Thoracic aorta (tissue), 2 donors: ENCODE results near the gene TCL1B. TPM values are rescaled to one million over a fixed set of nuclear protein-coding genes. Genes with fewer than 3 reads are reported as not detected.

Source experiments
- ATAC-seq: fragments of 150-250 bp; one replicate; pipeline ENCODE4 v1.8.0; 2017; ENCODE audit warnings: low read depth; ENCODE audit not compliant: insufficient number of reproducible peaks, low FRiP score
- DNase-seq: peaks from one replicate; pipeline ENCODE4 v3.0.0-alpha.2; 2020; ENCODE audit warnings: low spot score
- H3K27ac ChIP-seq, 2 donors: fragments of 200-600 bp; sonication (generic); 1 replicate in 1 of 2; 2 replicates in 1 of 2; pipeline ENCODE4 v1.5.1; 2016; ENCODE audit warnings: mild to moderate bottlenecking in 2 of 2, moderate library complexity in 2 of 2
- H3K27me3 ChIP-seq: fragments of 200-600 bp; sonication (generic); replicated peaks from 2 replicates; pipeline ENCODE4 v1.6.0; 2016; ENCODE audit warnings: mild to moderate bottlenecking; ENCODE audit not compliant: insufficient read depth
- H3K36me3 ChIP-seq: fragments of 200-600 bp; sonication (generic); one replicate; pipeline ENCODE4 v1.5.1; 2016
- H3K4me1 ChIP-seq, 2 donors: fragments of 200-600 bp; sonication (generic); 1 replicate in 1 of 2; 2 replicates in 1 of 2; pipeline versions ENCODE4 v1.5.1 to v1.6.0; 2016; ENCODE audit warnings: low read depth in 2 of 2, mild to moderate bottlenecking in 1 of 2; ENCODE audit not compliant: control insufficient read depth in 1 of 2
- H3K4me3 ChIP-seq: fragments of 200-600 bp; sonication (generic); 2 replicates; pipeline ENCODE4 v1.5.1; 2016; ENCODE audit warnings: mild to moderate bottlenecking
- H3K9me3 ChIP-seq: fragments of 200-600 bp; sonication (generic); 2 replicates; pipeline ENCODE4 v1.5.1; 2016
- total RNA-seq, 2 donors: library from RNA; depleted of rRNA; stranded (reverse); fragments of >200 nt; gene quantifications; one replicate each; pipeline versions ENCODE4 v1.1.0 to v1.2.3, GENCODE V29; 2016
- TF ChIP-seq, protein P1 (sequence below): fragments of 200-600 bp; sonication (generic); IDR thresholded peaks from one replicate; pipeline ENCODE4 v1.5.1; 2019; ENCODE audit warnings: antibody characterized with exemption

TCL1B gene
- total RNA-seq, 2 donors from 2014 or later: not detected

DNA sequence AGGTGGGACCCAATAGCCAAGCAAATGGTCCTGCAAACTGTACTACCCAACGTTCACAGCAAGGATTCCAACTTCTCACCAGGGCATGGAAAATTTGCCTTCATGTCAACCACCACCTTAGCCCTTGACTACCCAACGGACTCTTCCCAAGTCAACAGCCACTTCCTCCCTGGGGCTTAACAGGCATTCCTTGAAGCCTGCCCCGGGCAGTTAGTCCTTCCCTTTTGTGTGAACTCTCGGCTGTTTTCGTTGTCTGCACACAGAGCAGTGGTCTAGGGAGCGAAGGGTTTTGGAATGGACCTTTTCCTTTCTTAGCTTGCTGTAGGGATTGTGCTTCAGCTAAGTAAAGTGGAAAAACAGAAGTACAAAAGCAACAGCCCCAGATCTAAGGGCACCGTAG lies 35.2 kb upstream of the TCL1B start:
- DNase-seq (no peak), ATAC-seq (no peak)
- Histone ChIP-seq H3K36me3 (no peaks in the 10 kb centered on the region), H3K27me3 (no peaks in the 10 kb centered on the region), H3K27ac (no peak overlapping the region), H3K9me3 (no peaks in the 10 kb centered on the region), H3K4me1 (no peaks in the 10 kb centered on the region), H3K4me3 (no peak overlapping the region)
- TF ChIP-seq, protein P1, sequence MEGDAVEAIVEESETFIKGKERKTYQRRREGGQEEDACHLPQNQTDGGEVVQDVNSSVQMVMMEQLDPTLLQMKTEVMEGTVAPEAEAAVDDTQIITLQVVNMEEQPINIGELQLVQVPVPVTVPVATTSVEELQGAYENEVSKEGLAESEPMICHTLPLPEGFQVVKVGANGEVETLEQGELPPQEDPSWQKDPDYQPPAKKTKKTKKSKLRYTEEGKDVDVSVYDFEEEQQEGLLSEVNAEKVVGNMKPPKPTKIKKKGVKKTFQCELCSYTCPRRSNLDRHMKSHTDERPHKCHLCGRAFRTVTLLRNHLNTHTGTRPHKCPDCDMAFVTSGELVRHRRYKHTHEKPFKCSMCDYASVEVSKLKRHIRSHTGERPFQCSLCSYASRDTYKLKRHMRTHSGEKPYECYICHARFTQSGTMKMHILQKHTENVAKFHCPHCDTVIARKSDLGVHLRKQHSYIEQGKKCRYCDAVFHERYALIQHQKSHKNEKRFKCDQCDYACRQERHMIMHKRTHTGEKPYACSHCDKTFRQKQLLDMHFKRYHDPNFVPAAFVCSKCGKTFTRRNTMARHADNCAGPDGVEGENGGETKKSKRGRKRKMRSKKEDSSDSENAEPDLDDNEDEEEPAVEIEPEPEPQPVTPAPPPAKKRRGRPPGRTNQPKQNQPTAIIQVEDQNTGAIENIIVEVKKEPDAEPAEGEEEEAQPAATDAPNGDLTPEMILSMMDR: no peak

DNA sequence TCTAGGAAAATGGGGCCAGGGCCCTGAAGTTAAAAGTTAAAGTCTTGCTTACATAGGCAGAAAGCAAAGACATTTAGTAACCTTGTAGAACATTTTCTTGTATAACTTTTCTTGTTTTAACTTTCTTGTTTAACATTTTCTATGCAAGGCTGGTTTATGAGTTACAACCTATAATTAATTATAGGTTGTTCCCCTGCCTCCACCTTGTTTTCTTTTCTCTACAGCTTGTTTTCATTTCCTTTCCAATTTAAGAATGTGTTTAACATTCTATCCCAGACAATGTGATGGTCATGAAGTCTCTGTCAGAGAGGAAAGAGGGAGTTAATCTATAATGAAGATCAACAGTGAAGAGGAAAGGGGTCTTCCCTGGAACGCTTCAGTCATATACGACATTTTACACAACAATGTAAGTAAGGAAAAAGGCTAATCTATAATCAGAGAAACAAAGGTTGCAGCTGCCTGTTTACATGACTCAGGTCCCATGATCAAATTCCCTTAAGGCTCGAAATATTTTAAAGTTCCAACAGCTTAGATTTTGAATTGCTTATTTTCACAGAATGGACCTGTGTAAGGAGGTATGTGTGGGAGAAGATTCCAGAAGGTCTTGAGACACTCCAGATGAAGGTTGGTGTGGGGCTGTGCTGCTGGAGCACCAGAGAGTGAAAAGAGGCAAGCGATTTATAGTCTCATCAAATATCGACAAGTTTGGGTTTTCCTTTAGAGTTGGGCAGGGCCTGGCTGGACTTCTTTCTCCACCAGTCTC lies 34.2 kb upstream of the TCL1B start:
- TF ChIP-seq, protein P1: no peak
- H3K9me3 ChIP-seq: no peaks in the 10 kb centered on the region
- no peak for ATAC-seq

DNA sequence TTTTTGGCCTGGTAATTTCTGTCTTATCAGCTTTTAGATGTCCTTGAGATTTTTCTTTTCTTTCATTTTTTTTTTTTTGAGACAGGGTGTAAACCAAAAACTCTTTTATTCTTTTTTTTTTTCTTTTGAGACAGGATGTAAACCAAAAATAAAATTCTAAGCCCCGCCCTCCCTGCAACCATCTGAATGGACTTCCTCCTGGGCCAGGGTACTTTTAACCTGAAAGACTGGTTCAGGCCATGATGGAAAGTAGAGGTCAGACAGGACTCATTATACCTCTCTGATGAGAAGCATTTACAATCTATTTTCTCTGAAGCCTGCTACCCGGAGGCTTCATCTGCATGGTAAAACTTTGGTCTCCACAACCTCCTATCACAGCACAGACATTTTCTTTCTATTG lies 33.5 kb upstream of the TCL1B start:
- ATAC-seq: no peak
- Histone ChIP-seq H3K36me3 (no peaks in the 10 kb centered on the region), H3K9me3 (no peaks in the 10 kb centered on the region), H3K4me3 (no peak overlapping the region), H3K27ac (no peak overlapping the region), H3K27me3 (no peaks in the 10 kb centered on the region), H3K4me1 (no peaks in the 10 kb centered on the region)
- TF ChIP-seq, protein P1: no peak
- DNase-seq: no peak

More for the DNA sequence above, 34.2 kb upstream of the TCL1B start:
- no peaks in the 10 kb centered on the region for H3K36me3 ChIP-seq
- H3K27me3 ChIP-seq: no peaks in the 10 kb centered on the region
- H3K4me3 ChIP-seq: no peak overlapping the region
- no peaks in the 10 kb centered on the region for H3K4me1 ChIP-seq
- DNase-seq: no peak
- no peak overlapping the region for H3K27ac ChIP-seq

DNA sequence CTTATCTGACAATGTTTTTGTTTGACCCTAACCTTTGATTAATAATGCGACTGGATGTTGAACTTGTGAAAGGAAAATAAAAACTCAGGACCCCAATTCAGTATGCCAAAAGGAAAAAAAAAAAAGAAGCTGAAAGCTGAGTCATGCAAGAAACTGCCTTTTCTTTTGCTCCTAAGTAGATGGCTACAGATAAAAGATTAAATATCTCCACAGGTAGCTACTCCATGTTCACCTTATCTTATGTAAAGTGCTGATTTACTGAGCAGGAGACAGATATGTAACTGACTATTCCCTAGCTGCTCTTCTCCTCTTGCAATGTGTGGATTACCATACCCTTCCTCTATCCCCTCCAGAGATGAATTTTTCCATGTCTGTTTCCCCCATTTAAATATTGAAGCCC lies 30.8 kb upstream of the TCL1B start:
- Histone ChIP-seq H3K4me3 (no peak overlapping the region), H3K27ac (no peak overlapping the region), H3K9me3 (no peaks in the 10 kb centered on the region), H3K27me3 (no peaks in the 10 kb centered on the region), H3K4me1 (peaks cover 0 to 3% of the 10 kb centered on the region in 2 donors), H3K36me3 (no peaks in the 10 kb centered on the region)
- DNase-seq: no peak
- TF ChIP-seq, protein P1: no peak
- ATAC-seq: no peak

DNA sequence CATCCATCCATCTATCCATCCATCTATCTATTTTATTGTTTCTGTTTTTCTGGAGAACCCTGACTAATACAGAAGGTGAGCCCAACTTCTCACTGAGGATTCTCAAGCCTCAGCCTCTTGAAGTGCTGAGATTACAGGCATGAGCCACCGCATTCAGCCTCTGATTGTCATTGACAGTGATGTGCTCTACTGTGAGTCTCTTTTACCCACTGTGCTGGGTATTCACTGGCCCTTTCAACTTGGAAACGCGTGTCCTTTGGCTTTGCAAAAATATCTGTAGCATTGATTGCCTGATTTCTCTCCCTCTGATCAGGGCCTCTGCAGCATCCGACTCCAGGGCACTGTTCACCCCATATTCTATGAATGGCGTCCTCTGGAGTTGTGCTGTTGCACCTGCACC lies 29.6 kb upstream of the TCL1B start:
- no peak for DNase-seq
- no peaks in the 10 kb centered on the region for H3K36me3 ChIP-seq
- H3K27ac ChIP-seq: no peak overlapping the region
- no peak overlapping the region for H3K4me3 ChIP-seq
- TF ChIP-seq, protein P1: no peak
- no peaks in the 10 kb centered on the region for H3K27me3 ChIP-seq
- H3K4me1 ChIP-seq: peaks cover 0 to 6% of the 10 kb centered on the region in 2 donors
- H3K9me3 ChIP-seq: no peaks in the 10 kb centered on the region
- ATAC-seq: no peak
